Ramos (cell line): ENCODE data around the gene TSPEAR.

Source experiments
- in situ Hi-C: fragments of 300-500 bp; cut with MboI; formaldehyde crosslinking; loops from one replicate; pipeline ENCODE4 v1.14.3; 2022; ENCODE audit warnings: low sequenced_read_pairs; ENCODE audit not compliant: unreplicated experiment

The TSPEAR gene

GRCh38 chr21:44742418-44743153 lies 31.2 kb upstream of the TSPEAR start:
- in situ Hi-C loops = no loop called here

GRCh38 chr21:44741921-44742320 lies 30.5 kb upstream of the TSPEAR start:
- in situ Hi-C loops = no loop called here

GRCh38 chr21:44740742-44741141 lies 29.4 kb upstream of the TSPEAR start:
- in situ Hi-C loops = no loop called here

- in situ Hi-C loops = no loop called here
These were observed 27.9 kb upstream of the TSPEAR start for GRCh38 chr21:44739316-44739715.

- in situ Hi-C loops = no loop called here
These were observed 27.2 kb upstream of the TSPEAR start for GRCh38 chr21:44738621-44739020.

- in situ Hi-C loops = no loop called here
These were observed 26.5 kb upstream of the TSPEAR start for GRCh38 chr21:44737706-44738354.

GRCh38 chr21:44736291-44737004 lies 25.1 kb upstream of the TSPEAR start:
- in situ Hi-C loops = no loop called here

- in situ Hi-C loops = no loop called here
These were observed 24.4 kb upstream of the TSPEAR start for GRCh38 chr21:44735821-44736220.

GRCh38 chr21:44734841-44735240 lies 23.5 kb upstream of the TSPEAR start:
- in situ Hi-C loops = no loop called here

GRCh38 chr21:44734026-44734745 lies 22.8 kb upstream of the TSPEAR start:
- in situ Hi-C loops = no loop called here

- in situ Hi-C loops = no loop called here
These were observed 21.6 kb upstream of the TSPEAR start for GRCh38 chr21:44732956-44733355.

GRCh38 chr21:44732263-44732662 lies 20.9 kb upstream of the TSPEAR start:
- in situ Hi-C loops = no loop called here

GRCh38 chr21:44730951-44731579 lies 19.7 kb upstream of the TSPEAR start:
- in situ Hi-C loops = no loop called here

GRCh38 chr21:44730028-44730395 lies 18.6 kb upstream of the TSPEAR start:
- in situ Hi-C loops = no loop called here

GRCh38 chr21:44729336-44730027 lies 18.1 kb upstream of the TSPEAR start:
- in situ Hi-C loops = no loop called here

- in situ Hi-C loops = no loop called here
These were observed 17.3 kb upstream of the TSPEAR start for GRCh38 chr21:44728716-44729115.

GRCh38 chr21:44727757-44728156 lies 16.4 kb upstream of the TSPEAR start:
- in situ Hi-C loops = no loop called here

GRCh38 chr21:44727321-44727720 lies 15.9 kb upstream of the TSPEAR start:
- in situ Hi-C loops = no loop called here

GRCh38 chr21:44726826-44727225 lies 15.5 kb upstream of the TSPEAR start:
- in situ Hi-C loops = no loop called here

GRCh38 chr21:44724926-44725325 lies 13.6 kb upstream of the TSPEAR start:
- in situ Hi-C loops = no loop called here
